Vagina (tissue), 2 donors: ENCODE data around the gene SEMA4C.

Experiments used
- POLR2A ChIP-seq, 2 donors: fragments of 450-650 bp; IDR thresholded peaks; one replicate each; pipeline ENCODE4 v1.6.1; 2017; ENCODE audit warnings: antibody characterized with exemption in 2 of 2, mild to moderate bottlenecking in 2 of 2, moderate library complexity in 2 of 2
- TF ChIP-seq, protein P1 (sequence below), 3 experiments: fragments of 450-650 bp in 2 of 3; fragments of 200-600 bp in 1 of 3; sonication (generic) in 1 of 3; IDR thresholded peaks; one replicate each; pipeline ENCODE4 v1.5.1; 2017 to 2019; ENCODE audit warnings: antibody characterized with exemption in 3 of 3, mild to moderate bottlenecking in 2 of 3, moderate library complexity in 2 of 3

DNA sequence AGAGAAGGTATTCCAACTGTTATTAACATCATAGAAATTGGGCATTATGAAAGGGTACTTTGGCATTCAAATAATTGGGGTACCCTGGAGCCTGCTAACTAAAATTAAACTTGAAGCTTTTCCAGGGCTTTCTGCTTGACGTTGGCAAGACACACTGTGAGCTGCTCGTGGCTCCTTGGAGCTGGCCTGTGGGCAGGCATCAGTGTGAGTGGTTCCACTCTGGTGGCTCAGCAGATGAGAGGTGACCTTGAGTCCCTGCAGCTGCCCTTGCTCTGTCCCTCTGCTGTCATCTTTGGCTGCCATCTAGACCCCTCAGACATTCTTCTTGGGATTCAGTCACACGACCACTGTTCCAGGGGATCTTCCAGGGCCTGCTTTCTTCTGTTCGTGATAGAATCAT is 47.1 kb downstream of the SEMA4C start:
- TF ChIP-seq, protein P1, sequence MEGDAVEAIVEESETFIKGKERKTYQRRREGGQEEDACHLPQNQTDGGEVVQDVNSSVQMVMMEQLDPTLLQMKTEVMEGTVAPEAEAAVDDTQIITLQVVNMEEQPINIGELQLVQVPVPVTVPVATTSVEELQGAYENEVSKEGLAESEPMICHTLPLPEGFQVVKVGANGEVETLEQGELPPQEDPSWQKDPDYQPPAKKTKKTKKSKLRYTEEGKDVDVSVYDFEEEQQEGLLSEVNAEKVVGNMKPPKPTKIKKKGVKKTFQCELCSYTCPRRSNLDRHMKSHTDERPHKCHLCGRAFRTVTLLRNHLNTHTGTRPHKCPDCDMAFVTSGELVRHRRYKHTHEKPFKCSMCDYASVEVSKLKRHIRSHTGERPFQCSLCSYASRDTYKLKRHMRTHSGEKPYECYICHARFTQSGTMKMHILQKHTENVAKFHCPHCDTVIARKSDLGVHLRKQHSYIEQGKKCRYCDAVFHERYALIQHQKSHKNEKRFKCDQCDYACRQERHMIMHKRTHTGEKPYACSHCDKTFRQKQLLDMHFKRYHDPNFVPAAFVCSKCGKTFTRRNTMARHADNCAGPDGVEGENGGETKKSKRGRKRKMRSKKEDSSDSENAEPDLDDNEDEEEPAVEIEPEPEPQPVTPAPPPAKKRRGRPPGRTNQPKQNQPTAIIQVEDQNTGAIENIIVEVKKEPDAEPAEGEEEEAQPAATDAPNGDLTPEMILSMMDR (IDR thresholded peaks at IDR 0.05): no peak
- TF ChIP-seq POLR2A (IDR thresholded peaks at IDR 0.05): no peak
